Type B pancreatic cell (in vitro differentiated cells): ENCODE data around the gene PNMA6E. TPM values are rescaled to one million over a fixed set of nuclear protein-coding genes. Genes with fewer than 3 reads are reported as not detected.
"Not testable (repeated sequence)": the region's sequence is repeated elsewhere in the genome, so short reads cannot be mapped to it uniquely, and the experiment has no call there.

Experiments used
- DNase-seq: peaks from one replicate; pipeline ENCODE4 v3.0.0; 2021; ENCODE audit warnings: mixed read lengths; ENCODE audit not compliant: unreplicated experiment; ENCODE audit errors: extremely low spot score
- H3K27ac Mint-ChIP-seq: 2 replicates; pipeline ENCODE4 v1.8.0; 2021; ENCODE audit warnings: mild to moderate bottlenecking, mixed read lengths
- H3K27me3 Mint-ChIP-seq: 2 replicates; pipeline ENCODE4 v1.8.0; 2021; ENCODE audit warnings: mixed read lengths
- H3K36me3 Mint-ChIP-seq: 2 replicates; pipeline ENCODE4 v1.8.0; 2021; ENCODE audit warnings: mixed read lengths
- H3K4me1 Mint-ChIP-seq: one replicate; pipeline ENCODE4 v1.8.0; 2021; ENCODE audit warnings: mixed read lengths; ENCODE audit not compliant: unreplicated experiment
- H3K4me3 Mint-ChIP-seq: 2 replicates; pipeline ENCODE4 v1.8.0; 2021; ENCODE audit warnings: mild to moderate bottlenecking, mixed read lengths
- H3K9me3 Mint-ChIP-seq: 2 replicates; pipeline ENCODE4 v1.8.0; 2021; ENCODE audit warnings: mixed read lengths
- CTCF ChIP-seq: fragments of 200-600 bp; sonication (generic); conservative IDR thresholded peaks from 2 replicates; pipeline ENCODE4 v1.5.0; 2021; ENCODE audit warnings: antibody characterized with exemption, mild to moderate bottlenecking
- total RNA-seq: library from RNA; stranded (reverse); gene quantifications from 2 replicates; pipeline ENCODE4 v1.2.1, GENCODE V29; 2021; ENCODE audit warnings: low replicate concordance

PNMA6E gene
- total RNA-seq, 1 donor from 2014 or later = not detected

GRCh38 chrX:153397256-153397960 lies 3.7 kb downstream of the PNMA6E start:
- H3K36me3 Mint-ChIP-seq = no peaks in the 10 kb centered on the region
- no peaks in the 10 kb centered on the region for H3K27me3 Mint-ChIP-seq
- TF ChIP-seq CTCF = no peak
- DNase-seq = no peak
- H3K4me3 Mint-ChIP-seq = no peak overlapping the region
- H3K27ac Mint-ChIP-seq = no peak overlapping the region
- H3K9me3 Mint-ChIP-seq = no peaks in the 10 kb centered on the region
- H3K4me1 Mint-ChIP-seq = peaks cover 4% of the 10 kb centered on the region

DNA sequence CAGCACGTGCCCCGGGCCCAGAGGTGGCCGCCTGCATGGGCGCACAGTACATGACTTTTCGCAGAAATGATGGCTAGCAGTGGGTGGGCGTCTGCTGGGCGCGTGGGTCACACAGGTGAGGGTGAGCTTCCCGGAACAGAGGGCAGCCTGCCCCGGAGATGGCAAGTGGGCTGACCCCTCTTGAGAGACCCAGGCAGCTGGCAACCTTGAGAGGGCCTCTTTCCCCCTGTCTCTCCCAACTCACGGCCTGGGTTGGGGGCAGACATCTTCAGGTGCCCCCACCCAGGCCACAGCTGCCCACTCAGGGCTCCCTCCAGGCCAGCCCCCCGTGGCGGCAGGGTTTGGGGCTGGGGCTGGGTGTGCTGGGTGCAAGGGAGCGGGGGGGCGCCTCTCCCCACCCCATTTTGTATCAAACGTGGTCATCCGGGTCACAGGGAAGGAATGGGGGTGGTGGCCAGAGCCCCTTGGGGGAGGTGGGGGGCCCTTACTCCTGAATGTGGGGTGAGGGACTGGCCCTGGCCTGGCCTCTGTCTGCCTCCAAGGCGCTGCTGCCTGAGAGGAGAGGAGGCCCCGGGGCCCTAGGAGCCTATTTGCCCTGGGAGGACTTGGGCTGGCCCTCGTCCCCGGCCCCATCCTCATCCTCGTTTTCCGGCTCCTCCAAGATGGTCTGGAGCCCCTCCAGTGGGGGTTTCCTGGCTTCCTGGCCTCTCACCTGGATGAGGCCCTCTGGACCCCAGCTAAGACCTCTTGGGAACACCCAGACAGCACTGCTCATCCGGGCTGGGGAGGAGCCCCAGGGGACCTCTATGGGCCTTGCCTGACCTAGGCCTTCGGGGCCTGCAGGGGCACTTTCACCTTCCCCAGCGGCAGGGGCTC lies 4.6 kb downstream of the PNMA6E start:
- Mint-ChIP-seq H3K27ac (no peak overlapping the region), H3K36me3 (no peaks in the 10 kb centered on the region), H3K4me3 (no peak overlapping the region), H3K4me1 (peaks cover 4% of the 10 kb centered on the region), H3K27me3 (no peaks in the 10 kb centered on the region), H3K9me3 (no peaks in the 10 kb centered on the region)
- no peak for TF ChIP-seq CTCF
- DNase-seq = no peak

GRCh38 chrX:153395613-153396319 lies 5.4 kb downstream of the PNMA6E start:
- Mint-ChIP-seq H3K4me1 (peaks cover 4% of the 10 kb centered on the region), H3K9me3 (no peaks in the 10 kb centered on the region), H3K27ac (no peak overlapping the region), H3K4me3 (no peak overlapping the region), H3K36me3 (no peaks in the 10 kb centered on the region), H3K27me3 (no peaks in the 10 kb centered on the region)
- no peak for DNase-seq
- TF ChIP-seq CTCF = no peak

DNA sequence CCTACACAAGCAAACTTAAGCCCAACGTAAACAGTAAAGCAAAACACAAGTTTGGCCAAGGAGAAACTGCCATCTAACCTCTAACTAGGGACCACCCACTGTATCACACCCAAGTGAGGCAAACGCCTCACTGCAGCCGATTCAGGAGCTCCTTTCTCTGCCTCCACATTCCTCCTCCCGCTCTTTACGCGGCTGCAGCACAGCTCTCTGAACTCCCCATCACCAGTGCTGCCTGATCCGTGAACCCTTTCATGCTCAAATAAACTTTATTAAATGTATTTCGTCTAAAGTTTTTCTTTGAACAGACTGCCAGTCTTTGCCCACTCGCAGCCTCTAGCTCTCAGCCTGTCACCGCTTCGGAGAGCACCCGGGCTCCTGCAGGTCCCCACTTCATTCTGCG lies 6.5 kb downstream of the PNMA6E start:
- Mint-ChIP-seq H3K4me1 (peaks cover 4% of the 10 kb centered on the region), H3K27ac (no peak overlapping the region), H3K9me3 (no peaks in the 10 kb centered on the region), H3K36me3 (no peaks in the 10 kb centered on the region), H3K4me3 (no peak overlapping the region), H3K27me3 (no peaks in the 10 kb centered on the region)
- no peak for TF ChIP-seq CTCF
- no peak for DNase-seq

- Mint-ChIP-seq H3K4me3 (no peak overlapping the region), H3K27ac (no peak overlapping the region), H3K9me3 (no peaks in the 10 kb centered on the region), H3K27me3 (no peaks in the 10 kb centered on the region), H3K4me1 (peaks cover 4% of the 10 kb centered on the region), H3K36me3 (no peaks in the 10 kb centered on the region)
- DNase-seq = no peak
- TF ChIP-seq CTCF = no peak
Observed at GRCh38 chrX:153392642-153393321, 8.4 kb downstream of the PNMA6E start.

GRCh38 chrX:153389460-153389768 lies 11.7 kb downstream of the PNMA6E start:
- not testable (repeated sequence) for H3K27ac Mint-ChIP-seq, H3K4me3 Mint-ChIP-seq, H3K4me1 Mint-ChIP-seq, H3K27me3 Mint-ChIP-seq, H3K36me3 Mint-ChIP-seq, DNase-seq, H3K9me3 Mint-ChIP-seq
